Measurements from ENCODE around the gene ANKRD29.

ANKRD29 gene

DNA sequence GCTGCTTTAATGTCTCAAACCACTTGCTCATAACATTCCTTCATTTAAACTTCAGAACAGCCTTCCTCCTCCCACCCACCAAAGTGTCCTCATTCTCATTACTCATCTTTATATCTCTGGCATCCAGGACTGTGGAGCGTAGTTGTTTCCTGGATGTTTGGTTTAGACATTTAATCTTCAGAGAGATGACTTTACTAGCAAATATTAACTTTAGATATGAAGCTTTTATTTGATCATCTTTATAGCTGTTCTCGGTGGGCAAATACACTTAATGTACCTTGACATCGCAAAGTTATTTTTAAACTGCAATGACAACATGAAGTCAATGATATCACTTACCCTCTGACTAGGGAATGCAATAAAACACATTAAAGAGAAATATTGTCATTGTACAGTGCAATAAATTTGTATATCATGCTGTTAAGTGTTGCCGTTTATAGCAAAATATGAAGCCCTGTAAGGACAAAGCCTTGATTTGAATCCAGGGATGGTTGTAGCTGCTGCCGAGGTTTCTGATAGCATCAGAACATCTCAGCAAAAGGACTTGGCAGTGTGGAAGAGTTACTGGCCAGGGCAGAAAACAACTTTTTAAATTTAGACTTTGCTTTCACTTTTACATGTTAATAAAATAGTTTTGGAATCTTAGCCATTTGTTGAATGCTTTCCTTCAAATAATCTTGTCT is 21.9 kb upstream of the ANKRD29 start:
- no peak for DNase-seq (ENCODE audit: low read depth)

DNA sequence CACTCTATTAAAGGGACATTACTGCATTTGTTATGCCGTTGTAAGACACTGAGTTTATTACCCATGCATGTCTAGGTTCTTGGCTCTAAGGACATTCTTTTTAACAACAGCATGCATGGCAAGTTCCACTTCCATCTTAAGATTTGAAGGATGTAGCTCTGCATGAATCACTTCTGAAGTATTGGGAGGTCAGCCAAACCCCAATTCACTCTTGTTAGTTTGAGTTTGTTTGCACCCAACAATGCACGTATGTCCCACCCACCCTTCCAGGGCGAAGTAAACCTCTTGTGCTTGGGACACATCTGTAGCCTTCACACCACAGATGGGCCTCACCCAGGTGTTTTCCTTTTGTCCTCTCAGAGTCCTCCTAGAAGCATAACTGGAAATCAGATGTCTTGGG is 21.0 kb upstream of the ANKRD29 start:
- no peak for DNase-seq (ENCODE audit: low read depth)

DNA sequence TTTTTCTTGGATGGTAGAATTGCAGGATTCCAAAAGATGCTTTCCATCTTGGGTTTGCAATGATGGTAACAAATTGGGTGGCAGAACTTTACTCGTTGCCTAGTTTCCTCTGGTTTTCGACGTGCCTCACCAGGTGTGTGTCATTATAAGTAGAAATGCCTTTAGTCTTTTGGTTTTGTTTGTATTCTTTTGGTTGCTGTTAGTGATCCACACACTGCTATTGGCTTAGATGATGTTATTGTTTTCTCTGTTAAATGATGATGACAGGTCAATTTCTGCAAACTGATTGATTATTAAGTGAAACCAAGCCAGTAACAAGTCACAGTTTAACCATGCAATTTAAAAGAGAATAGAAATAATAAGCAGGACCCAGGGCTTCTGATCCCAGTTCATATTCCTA is 20.4 kb upstream of the ANKRD29 start:
- no peak for DNase-seq (ENCODE audit: low read depth)

DNA sequence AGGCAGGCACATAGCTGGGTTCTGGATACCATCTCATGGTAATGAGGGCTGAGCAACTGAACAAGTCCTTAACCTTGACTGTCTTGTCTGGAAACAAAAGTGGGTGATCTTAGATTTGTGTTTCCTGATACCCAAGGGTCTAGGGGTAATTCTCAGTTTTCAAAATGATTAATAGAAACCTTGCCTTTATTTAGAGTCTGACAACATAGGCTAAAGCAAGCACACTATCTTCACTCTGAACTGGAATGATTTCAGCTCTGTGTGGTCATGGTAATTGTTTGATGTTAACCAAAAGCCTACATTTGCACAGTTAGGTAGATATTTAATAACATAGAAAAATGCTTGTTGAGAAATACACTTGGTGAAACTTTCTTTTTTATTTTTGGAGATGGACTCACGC is 19.8 kb upstream of the ANKRD29 start:
- no peak for DNase-seq (ENCODE audit: low read depth)

DNA sequence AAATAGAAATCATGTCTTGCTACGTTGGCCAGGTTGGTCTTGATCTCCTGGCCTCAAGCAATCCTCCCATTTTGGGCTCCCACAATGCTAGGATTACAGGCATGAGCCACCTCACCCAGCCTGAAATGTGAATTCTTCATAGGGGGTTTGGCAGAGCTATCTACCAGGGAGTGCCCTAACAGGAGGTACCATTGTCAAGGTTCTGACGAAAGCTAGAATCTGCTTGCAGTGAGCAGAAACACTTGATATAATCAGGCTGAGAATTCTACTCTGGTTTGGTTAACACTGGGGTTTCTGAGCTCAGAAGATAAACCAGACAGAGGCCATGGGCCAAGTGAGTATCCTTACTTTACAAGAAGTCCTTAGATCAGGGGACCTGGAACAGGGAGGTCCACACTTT is 19.3 kb upstream of the ANKRD29 start:
- no peak for DNase-seq (ENCODE audit: low read depth)

DNA sequence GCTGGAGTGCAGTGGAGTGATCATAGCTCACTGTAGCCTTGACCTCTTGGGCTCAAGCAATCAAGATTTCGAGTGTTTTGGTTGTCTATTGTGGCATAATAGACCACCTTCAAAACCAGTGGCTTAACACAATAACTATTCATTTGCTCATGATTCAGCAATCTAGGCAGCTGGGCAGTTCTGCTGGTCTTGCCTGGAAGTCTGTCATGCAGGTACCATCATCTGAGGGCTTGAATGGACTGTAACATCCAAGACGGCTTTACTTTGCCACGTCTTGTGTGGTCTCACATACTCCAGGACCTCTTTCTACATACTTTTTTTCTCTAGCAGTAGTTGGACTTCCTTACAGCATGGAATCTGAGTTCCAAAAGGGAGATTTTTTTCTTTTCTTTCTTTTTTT is 13.2 kb upstream of the ANKRD29 start:
- DNase-seq (ENCODE audit: low read depth) = no peak

DNA sequence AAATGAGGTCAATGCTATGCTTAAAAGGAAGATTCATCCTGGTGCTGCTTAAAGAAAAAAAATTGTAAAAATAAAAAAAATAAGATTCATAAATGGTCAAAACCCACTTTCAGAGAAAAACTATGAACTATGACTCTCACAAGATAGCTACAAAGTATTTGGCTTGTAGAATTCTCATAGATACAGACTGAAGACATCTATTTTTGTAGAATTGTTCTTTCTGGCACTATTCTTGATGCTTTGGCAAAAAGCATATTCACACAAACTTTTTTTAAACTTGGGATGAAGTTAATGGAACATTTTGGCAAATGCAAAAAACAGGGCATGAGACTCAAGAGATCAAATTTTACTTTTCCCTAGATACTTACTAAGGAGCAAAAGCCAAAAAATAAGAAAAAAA is 12.5 kb upstream of the ANKRD29 start:
- DNase-seq (ENCODE audit: low read depth) = no peak

DNA sequence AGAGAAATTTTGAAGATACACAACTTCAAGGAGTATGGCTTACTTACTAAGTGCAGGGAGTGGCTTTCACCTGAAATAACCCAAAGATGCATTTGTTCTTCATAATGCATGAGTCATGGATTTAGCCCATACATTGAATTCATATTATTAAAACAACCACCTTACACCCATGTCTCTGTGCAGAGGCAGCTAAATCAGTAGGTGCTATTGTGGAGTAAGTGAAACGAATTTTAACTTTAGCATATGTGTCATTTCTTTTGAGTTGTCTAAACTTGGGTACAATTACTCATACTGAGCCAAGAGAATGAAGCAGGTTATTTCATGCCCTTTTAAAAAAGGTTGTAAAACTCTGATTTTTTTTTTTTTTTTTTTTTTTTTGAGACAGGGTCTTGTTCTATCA is 11.0 kb upstream of the ANKRD29 start:
- DNase-seq (ENCODE audit: low read depth) = no peak

DNA sequence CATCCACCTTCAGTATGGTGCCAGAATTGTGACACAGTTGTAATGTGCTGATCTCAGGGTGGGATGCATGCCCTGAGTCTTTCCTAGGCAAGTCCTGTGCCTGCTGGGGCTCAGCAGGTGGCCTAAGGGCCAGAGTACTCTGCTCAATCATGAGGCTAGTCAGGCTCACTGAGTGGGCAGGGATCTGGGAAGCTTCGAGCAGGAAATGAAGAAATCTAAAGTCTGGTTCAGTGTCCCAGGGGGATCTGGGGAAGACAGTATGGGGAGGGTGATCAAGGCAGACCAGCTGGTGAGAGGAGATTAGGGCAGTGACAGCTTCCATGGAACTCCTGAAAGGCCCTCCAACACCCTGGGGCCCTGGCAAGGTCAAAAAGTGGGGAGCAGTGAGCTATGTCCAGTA is 8.9 kb upstream of the ANKRD29 start:
- no peak for DNase-seq (ENCODE audit: low read depth)

DNA sequence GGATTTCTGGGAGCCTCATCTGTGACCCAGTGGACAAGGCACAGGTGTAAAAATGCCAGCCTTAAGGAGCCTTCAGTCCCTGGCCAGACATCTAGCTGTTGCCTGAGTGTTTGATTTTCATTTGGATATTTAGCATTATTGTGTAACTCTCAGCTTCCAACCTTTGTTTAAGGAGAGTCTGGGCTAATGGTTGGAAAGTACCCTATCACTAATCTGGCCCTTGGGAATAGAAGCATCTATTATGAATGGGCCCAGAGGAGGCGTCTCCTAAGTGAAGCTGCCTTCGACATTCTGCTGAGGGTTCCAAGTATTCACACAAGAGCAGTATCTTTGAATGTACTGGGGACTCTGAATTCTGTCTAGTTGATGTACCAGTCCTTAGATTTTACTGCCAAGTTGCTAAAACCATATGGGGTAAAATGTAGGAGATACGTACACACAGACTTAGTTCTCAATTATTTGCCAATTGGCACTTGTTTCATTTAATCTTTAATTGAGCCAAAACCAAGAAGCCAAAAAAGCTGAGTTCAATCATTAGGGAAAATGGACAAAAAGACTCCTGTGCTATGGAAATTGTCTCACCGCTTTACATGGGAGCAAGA is 7.2 kb upstream of the ANKRD29 start:
- no peak for DNase-seq (ENCODE audit: low read depth)

DNA sequence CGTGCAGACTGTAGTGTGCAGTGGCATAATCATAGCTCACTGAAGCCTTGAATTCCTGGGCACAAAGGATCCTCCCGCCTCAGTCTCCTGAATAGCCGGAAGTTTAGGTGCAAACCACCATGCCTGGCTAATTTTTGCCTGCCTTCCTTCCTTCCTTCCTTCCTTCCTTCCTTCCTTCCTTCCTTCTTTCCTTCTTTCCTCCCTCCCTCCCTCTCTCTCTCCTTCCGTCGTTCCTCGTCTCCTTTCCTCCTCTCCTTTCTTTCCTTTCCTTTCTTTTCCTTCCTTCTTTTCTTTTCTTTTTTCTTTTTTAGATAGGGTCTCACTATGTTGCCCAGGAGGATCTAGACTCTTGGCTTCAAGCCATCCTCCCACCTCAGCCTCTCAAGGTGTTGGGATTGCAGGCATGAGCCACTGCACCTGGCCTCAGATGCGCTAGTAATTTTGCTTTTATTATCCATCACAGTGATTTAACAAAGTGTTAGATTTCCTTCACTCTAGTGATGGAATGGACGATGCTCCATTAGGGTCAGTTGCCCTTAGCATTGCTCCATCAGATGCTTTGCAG is 6.6 kb upstream of the ANKRD29 start:
- no peak for DNase-seq (ENCODE audit: low read depth)

DNA sequence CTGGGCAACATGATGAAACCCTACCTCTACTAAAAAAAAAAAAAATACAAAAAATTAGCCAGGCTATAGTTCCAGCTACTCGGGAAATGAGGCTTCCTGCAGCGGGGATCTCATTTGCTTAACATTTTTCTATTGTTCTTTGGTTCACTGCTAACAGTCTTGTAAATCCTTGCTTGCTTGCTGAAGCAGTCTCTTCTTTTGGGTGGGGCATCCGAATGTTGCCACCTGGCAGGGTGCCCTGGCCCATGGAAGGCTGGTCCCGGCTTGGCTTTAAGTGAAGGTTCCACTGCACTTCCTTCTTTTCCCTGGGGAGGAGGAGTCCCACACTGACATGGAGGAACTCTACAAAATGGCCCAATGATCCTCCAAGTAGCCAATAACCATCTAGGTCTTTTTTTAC is 6.0 kb upstream of the ANKRD29 start:
- no peak for DNase-seq (ENCODE audit: low read depth)

DNA sequence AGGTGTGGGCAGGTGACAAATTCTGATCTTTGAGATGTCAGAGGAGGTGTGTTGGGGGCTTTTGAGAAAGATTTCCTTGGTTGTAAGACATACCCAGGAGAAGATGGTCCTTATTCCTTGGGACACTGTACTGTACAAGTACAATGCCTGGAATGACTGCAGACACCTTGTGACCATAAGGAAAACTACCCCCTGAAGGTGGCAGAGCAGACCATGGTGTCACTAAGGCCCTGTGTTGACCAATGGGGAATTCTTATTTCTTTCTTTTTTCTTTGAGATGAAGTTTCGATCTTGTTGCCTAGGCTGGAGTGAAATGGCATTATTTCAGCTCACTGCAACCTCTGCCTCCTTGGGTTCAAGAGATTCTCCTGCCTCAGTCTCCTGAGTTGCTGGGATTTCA is 4.4 kb upstream of the ANKRD29 start:
- DNase-seq (ENCODE audit: low read depth) = no peak

DNA sequence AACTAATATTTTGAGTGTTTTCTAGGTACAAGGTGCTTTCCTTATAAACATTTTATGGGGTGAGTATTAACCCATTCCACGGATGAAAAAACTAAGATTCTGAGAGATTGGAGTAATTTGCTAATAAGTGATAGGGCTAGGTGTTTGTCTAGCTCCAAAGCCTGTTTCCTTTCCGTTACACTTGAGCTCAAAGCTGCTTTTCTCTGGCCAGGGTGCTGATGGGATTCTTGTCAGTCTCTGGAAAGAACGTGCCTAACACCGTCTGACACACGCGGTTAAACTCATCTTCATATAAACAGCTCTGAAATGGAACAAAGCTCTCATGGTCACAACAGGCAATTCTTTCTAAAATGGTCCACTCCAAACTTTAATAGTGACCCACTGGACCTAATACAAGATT is 2.0 kb upstream of the ANKRD29 start:
- DNase-seq (ENCODE audit: low read depth) = no peak

DNA sequence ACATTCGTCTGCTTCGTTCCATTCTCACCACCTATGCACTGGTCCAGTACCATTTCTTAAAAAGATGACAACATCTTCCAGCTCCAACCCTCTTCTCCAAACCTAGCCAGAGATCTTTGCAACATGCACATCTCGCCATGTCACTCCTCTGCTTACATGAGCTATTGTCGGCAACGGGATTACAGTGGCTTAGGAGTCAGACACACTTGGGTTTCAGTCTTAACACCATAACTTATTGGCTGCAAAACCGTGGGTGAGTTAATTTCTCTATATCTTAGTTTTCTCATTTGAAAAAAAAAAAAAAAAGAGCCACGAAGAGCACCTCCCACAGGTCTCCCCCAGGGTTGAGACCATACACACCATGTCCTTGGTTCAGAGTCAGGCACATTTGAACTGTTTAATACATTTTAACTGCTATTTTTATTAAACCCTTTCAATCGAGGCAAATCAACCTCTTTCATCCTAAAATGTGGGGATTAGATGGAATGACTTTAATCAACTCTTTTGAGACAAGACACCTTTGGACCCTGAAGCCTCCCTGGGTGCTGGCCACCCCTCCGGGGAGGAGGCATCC is 889 bp downstream of the ANKRD29 start:
- DNase-seq (ENCODE audit: low read depth) = no peak

DNA sequence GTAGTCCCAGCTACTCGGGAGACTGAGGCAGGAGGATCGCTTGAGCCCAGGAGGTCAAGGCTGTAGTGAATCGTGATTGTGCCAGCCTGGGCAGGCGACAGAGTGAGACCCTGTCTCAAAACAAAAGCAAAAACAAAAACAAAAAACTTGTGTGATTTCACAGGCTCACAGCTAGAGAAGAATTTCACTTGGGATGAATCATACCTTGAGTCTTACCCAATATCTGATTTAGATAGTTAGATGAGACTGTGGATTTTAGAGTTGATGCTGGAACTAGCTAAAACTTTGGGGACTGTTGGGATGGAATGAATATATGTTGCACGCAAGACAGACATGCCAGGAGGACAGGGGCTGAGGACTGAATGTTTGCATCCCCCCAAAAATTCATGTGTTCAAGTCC is 4.4 kb downstream of the ANKRD29 start:
- DNase-seq (ENCODE audit: low read depth) = no peak

DNA sequence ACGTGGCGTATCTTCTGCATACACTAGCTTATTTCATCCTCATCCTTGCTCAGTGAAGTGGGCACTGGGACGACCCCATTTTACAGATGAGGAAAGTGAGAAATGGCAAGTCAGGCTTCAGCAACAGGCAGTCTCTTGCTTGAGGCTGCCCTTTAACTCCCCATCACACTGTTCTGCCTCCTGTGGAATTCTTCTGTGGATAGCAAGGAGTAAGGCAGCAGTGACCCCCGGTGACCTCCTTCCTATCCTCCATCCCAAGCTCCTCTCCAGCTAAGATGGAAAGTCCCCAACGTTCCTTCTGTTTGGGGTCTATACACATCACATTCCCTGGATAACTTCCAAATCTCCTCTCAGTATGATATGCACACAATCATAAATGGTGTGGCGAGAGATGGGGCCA is 10.5 kb downstream of the ANKRD29 start:
- DNase-seq (ENCODE audit: low read depth) = no peak

DNA sequence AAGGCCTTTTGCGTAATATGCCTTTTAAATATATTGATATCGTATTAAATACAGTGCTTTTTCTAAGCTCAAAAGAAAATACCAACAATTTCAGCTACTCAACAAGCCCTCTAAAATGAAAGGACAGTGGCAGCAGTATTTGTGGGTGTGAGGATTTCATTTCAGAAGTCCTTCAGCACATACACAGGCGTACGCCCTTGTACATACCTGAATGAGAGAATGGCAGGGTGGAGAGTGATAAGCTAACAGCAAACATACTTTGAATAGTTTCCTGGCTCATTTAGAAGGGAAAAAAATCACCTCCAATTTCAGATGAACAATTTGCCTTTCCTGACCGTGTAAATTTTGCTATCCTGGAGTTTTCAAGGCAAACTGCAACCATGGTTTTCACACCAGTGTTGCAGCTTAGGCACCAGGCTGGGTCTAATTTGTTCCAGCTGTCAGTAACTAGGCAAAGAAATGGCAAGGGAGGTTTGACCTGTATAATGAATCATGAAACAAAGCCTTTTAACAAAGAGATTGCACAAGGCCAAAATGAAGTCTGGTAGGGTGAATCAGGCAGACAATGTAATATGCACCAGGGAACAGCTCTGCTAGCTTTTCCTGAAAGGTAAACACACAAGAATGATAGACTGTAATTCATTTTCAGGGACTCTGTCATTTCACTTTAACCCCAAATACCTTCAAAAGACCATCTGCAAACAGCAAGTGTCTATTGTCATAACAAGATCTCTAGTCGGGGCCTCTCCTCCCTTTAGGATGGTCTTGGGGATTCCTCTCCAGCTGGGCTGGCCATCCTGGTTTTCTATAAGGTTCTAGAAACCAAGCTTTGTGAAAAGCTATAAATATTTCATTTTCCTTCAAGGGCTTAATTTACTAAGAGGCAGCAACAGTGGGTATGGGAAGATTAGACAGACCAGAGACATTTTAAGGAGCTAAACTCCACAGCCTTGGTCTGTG is 11.5 kb downstream of the ANKRD29 start:
- DNase-seq (ENCODE audit: low read depth) = no peak

DNA sequence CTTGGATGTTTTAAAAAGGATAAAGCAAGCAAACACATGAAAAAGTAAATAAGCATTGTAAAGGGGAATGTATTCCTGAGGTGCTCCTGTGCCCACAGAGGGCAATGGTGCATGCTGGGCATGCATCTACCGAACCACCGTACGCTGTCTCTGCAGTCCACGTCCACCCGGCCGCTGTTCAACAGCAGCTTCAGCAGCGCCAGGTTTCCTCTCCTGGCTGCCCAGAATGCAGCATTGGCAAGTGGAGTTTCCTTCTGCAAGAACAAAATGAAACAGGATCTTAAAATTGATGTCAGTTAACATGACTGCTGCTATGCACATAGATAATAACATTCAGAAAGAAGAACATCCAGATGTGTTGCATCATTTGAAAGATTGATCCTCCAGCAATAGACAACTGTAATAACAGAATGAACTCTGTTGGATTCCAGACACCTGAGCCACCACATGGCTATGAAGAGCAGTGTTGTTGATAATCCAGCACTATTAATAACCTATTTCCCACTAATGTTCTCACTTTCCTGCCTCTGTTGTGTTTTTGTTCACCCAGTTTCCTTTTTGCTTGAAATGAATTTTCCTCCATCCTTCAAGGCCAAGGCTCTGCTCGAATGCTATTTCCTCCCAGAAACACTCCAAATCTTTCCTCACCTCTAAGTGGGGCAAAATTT is 13.6 kb downstream of the ANKRD29 start:
- DNase-seq (ENCODE audit: low read depth) = no peak

DNA sequence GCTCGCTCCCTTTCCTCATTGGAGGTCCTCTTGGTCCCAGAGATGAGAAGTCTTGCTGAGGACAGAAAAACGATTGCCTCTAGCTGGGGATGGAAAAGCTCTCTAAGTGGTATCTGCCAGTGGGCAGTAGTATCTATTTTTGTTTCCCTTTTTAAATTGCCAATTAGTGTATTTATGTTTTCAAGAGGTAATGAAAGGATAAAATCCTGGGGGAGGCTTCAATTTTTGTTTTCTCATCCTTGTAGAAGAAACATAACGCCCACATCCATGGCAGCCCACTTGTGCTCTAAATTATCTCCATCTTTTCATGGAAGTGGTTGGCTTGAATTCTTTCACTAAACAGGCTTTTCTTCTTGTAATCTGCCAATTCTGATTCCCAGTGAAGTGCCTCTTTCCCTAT is 14.3 kb downstream of the ANKRD29 start:
- no peak for DNase-seq (ENCODE audit: low read depth)

DNA sequence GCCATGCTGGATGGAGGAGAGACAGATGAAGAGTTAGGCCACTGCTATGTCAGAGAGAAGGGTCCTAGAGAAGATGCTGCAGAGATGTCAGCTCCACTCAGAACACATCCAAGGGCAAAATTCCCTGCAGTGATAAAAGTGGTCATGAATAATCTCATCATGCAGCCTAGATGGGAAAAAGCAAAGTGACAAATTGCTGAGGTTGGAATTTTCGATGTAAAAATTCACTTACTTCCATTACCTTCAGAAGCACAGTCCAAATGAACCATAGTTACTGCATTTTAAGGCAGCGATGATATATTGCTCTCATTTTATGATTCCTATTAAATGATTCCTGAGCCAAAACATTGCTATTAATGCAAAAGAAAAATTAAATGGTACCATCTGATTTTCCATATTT is 16.4 kb downstream of the ANKRD29 start:
- no peak for DNase-seq (ENCODE audit: low read depth)
